Loucy (cell line): ENCODE measurements around the gene SAXO2.
"Not testable (repeated sequence)": the region's sequence is repeated elsewhere in the genome, so short reads cannot be mapped to it uniquely, and the experiment has no call there.

Experiments
- H2AFZ ChIP-seq: fragments of 200-600 bp; sonication (generic); 2 replicates; pipeline ENCODE4 v1.6.0; 2016; ENCODE audit warnings: antibody characterized with exemption, mild to moderate bottlenecking, low read length, moderate library complexity
- H3F3A ChIP-seq: fragments of 200-600 bp; 2 replicates; pipeline ENCODE4 v1.6.0; 2016; ENCODE audit warnings: antibody characterized with exemption, low read depth, mild to moderate bottlenecking
- H3K27me3 ChIP-seq: fragments of 200-600 bp; sonication (generic); 2 replicates; pipeline ENCODE4 v1.6.1; 2014; ENCODE audit warnings: low read length, mild to moderate bottlenecking; ENCODE audit not compliant: insufficient read depth, poor library complexity, severe bottlenecking
- H3K36me3 ChIP-seq: fragments of 200-600 bp; sonication (generic); 2 replicates; pipeline ENCODE4 v1.6.1; 2016; ENCODE audit warnings: low read length; ENCODE audit not compliant: insufficient read depth
- H3K4me1 ChIP-seq: fragments of 200-600 bp; sonication (generic); 2 replicates; pipeline ENCODE4 v1.5.1; 2014; ENCODE audit warnings: low read length, mild to moderate bottlenecking; ENCODE audit not compliant: insufficient read depth, poor library complexity, severe bottlenecking
- H3K4me2 ChIP-seq: fragments of 200-600 bp; sonication (generic); 2 replicates; pipeline ENCODE4 v1.6.0; 2014; ENCODE audit warnings: antibody characterized with exemption, low read length, low read depth, mild to moderate bottlenecking; ENCODE audit not compliant: poor library complexity, severe bottlenecking
- H3K4me3 ChIP-seq: fragments of 200-600 bp; sonication (generic); 2 replicates; pipeline ENCODE4 v1.5.1; 2014; ENCODE audit warnings: low read length, mild to moderate bottlenecking, mixed read lengths; ENCODE audit not compliant: poor library complexity, severe bottlenecking
- H3K79me2 ChIP-seq: fragments of 200-600 bp; sonication (generic); 2 replicates; pipeline ENCODE4 v1.6.1; 2014; ENCODE audit warnings: low read length; ENCODE audit not compliant: insufficient read depth
- H3K9ac ChIP-seq: fragments of 200-600 bp; sonication (generic); 2 replicates; pipeline ENCODE4 v1.6.0; 2014; ENCODE audit warnings: mild to moderate bottlenecking, low read depth, low read length, moderate library complexity; ENCODE audit not compliant: poor library complexity, severe bottlenecking
- H3K9me2 ChIP-seq: fragments of 200-600 bp; sonication (generic); replicated peaks from 2 replicates; pipeline ENCODE4 v1.6.1; 2016; ENCODE audit warnings: low read depth, low read length, mixed read lengths
- H3K9me3 ChIP-seq: fragments of 200-600 bp; sonication (generic); 2 replicates; pipeline ENCODE4 v1.6.1; 2014; ENCODE audit warnings: mild to moderate bottlenecking, antibody characterized with exemption, low read length, low read depth; ENCODE audit not compliant: insufficient read depth
- H4K20me1 ChIP-seq: fragments of 200-600 bp; sonication (generic); 2 replicates; pipeline ENCODE4 v1.6.0; 2014; ENCODE audit warnings: antibody characterized with exemption, low read length, mild to moderate bottlenecking; ENCODE audit not compliant: insufficient read depth, poor library complexity, severe bottlenecking
- CTCF ChIP-seq: fragments of 200-600 bp; sonication (generic); conservative IDR thresholded peaks from 2 replicates; pipeline ENCODE4 v1.5.1; 2014; ENCODE audit warnings: mild to moderate bottlenecking, antibody characterized with exemption, low read length
- EZH2phosphoT487 ChIP-seq: fragments of 200-600 bp; IDR thresholded peaks from 2 replicates; pipeline ENCODE4 v1.6.1; 2018; ENCODE audit warnings: antibody characterized with exemption, mild to moderate bottlenecking, moderate library complexity, borderline replicate concordance

SAXO2 gene

GRCh38 chr15:82228750-82229149, 33.9 kb upstream of the SAXO2 start:
- Histone ChIP-seq H3K27me3 (no peaks in the 10 kb centered on the region), H3K36me3 (peaks cover 36% of the 10 kb centered on the region), H4K20me1 (no peaks in the 10 kb centered on the region), H3F3A (no peaks in the 10 kb centered on the region; the same call in 1 of the 2 replicates), H3K9me2 (no peaks in the 10 kb centered on the region), H2AFZ (no peak overlapping the region), H3K4me3 (no peak overlapping the region), H3K9me3 (no peaks in the 10 kb centered on the region), H3K4me2 (no peak overlapping the region), H3K9ac (no peak overlapping the region), H3K4me1 (peaks cover 17% of the 10 kb centered on the region), H3K79me2 (no peaks in the 10 kb centered on the region)
- TF ChIP-seq EZH2phosphoT487 (no peak), CTCF (no peak)

- Histone ChIP-seq H3F3A (no peaks in the 10 kb centered on the region; the same call in 1 of the 2 replicates), H3K4me1 (peaks cover 17% of the 10 kb centered on the region), H3K27me3 (no peaks in the 10 kb centered on the region), H3K9ac (no peak overlapping the region), H2AFZ (no peak overlapping the region), H3K79me2 (no peaks in the 10 kb centered on the region), H3K9me3 (no peaks in the 10 kb centered on the region), H4K20me1 (no peaks in the 10 kb centered on the region), H3K4me3 (no peak overlapping the region), H3K36me3 (peaks cover 36% of the 10 kb centered on the region), H3K4me2 (peak overlapping the region; percentile 35), H3K9me2 (no peaks in the 10 kb centered on the region)
- TF ChIP-seq CTCF (no peak), EZH2phosphoT487 (no peak)
Observed at GRCh38 chr15:82231233-82231632, 31.4 kb upstream of the SAXO2 start.

- Histone ChIP-seq H3K4me1 (peaks cover 17% of the 10 kb centered on the region), H4K20me1 (no peaks in the 10 kb centered on the region), H2AFZ (no peak overlapping the region), H3K9me2 (no peaks in the 10 kb centered on the region), H3K4me3 (no peak overlapping the region), H3K9me3 (no peaks in the 10 kb centered on the region), H3K79me2 (no peaks in the 10 kb centered on the region), H3K4me2 (peak overlapping the region; percentile 35), H3F3A (no peaks in the 10 kb centered on the region; the same call in 1 of the 2 replicates), H3K9ac (no peak overlapping the region), H3K27me3 (no peaks in the 10 kb centered on the region), H3K36me3 (peaks cover 35% of the 10 kb centered on the region)
- TF ChIP-seq CTCF, result no peak
Observed at GRCh38 chr15:82231842-82232241, 30.8 kb upstream of the SAXO2 start.

GRCh38 chr15:82237944-82238534, 24.6 kb upstream of the SAXO2 start:
- H3K4me1 ChIP-seq, H2AFZ ChIP-seq, H3K9ac ChIP-seq, H4K20me1 ChIP-seq, H3F3A ChIP-seq, H3K9me3 ChIP-seq, H3K79me2 ChIP-seq, H3K4me3 ChIP-seq, H3K27me3 ChIP-seq, H3K4me2 ChIP-seq, H3K9me2 ChIP-seq: not testable (repeated sequence)
- H3K36me3 ChIP-seq, result peaks cover 17% of the 10 kb centered on the region; the same call in 1 of the 2 replicates
